Measurements from ENCODE around the gene KDM4D. TPM values are rescaled to one million over a fixed set of nuclear protein-coding genes. Genes with fewer than 3 reads are reported as not detected.
A peak's percentile ranks its signal among the peaks of the same experiment; 100 is the strongest.
"Not testable (repeated sequence)": the region's sequence is repeated elsewhere in the genome, so short reads cannot be mapped to it uniquely, and the experiment has no call there.

The KDM4D gene
- 0.48 and 0.84 TPM in 2 replicates for total RNA-seq

DNA sequence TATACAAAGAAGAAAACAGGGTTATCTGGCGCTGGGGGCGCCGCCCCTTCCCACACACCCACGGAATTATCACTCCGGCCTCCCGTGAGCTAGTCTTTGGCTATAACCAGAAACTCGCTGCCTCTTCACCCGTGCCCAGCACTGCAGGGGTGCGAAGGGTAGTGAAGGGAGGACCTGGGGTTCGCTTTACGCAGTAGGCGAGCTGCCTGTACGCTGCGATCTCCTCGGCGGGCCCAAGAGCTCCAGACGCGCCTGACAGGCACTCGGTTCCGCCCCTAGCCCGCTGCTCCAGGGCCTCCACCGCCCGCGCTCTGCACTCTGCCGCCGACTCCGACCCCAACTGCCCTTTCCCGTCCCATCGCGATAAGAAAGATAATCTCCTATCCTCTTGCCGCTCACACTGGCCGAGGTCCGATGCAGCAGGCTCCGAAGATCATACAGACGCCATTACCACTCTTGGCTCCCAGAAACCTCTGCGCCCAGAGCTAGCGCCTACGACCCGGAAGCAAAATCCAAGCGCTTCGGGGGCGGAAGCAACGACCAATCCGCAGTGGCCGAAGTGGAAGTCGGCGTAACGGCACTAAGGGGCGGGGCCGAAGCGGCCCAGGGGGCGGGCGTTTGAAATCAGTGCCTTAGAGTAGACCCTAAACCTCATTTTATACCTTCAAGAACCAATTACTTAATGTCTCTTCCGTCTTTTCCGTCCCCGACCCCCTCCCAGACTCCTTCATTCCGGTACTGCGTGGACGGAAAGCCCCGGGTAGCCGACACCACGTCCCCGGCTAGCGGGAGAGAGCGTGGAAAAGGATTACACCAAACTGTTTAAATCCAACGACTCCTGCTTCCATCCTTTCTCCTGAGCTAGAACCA lies at the start of gene KDM4D, which contains the start of gene CWC15:
Gene KDM4D, plus strand, starts transcription at position 611 of the 870 bp plus-strand sequence. CDS start 23,664 bp downstream, outside the sequence.
Gene CWC15, minus strand, starts transcription at position 458 of the 870 bp plus-strand sequence. CDS start 1,371 bp downstream, outside the sequence.
- Mint-ChIP-seq H3K4me3 (ENCODE audit: low read depth) (peak within 1 kb of the TSS; percentile 95), H3K9me3 (peaks cover 7% of the 10 kb centered on the region), H3K27me3 (ENCODE audit: low read depth) (no peaks in the 10 kb centered on the region), H3K36me3 (ENCODE audit: low read depth) (peaks cover 35% of the 10 kb centered on the region), H3K4me1 (ENCODE audit: low read depth) (peaks cover 28% of the 10 kb centered on the region), H3K27ac (peak within 1 kb of the TSS; percentile 91)
- intact Hi-C loops (cut with micrococcal nuclease), result loop anchor here (1.0 to 10.0 kb wide), 7 partner anchors 95 to 839 kb away; partner anchors contain the start of genes FAM76B and SESN3
- DNase-seq (ENCODE audit: low spot score), result peak; percentile 91

DNA sequence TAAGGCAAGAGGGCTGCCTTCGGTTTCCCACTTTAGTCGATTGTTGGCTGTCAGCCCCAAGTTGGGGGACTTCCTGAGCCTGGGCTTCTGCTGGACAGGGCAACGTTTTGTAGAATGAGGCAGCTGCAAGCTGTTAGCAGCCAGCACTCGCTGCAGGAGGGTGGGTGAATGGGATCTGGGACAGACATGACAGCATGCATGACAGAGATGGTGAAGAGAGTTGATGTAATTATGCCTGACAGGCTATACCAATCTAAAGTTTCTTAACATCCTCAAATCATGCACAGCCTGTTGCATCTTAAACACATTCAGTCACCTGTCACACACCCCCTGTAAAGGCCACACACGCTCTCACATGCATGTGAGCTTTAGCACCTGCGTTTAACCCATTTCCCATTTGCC lies 49.3 kb upstream of the KDM4D start:
- H3K4me1 Mint-ChIP-seq (ENCODE audit: low read depth), result peaks cover 22% of the 10 kb centered on the region
- no peak overlapping the region for H3K4me3 Mint-ChIP-seq (ENCODE audit: low read depth)
- H3K9me3 Mint-ChIP-seq, result peaks cover 14% of the 10 kb centered on the region
- no peak for DNase-seq (ENCODE audit: low spot score)
- peaks cover 1% of the 10 kb centered on the region for H3K27me3 Mint-ChIP-seq (ENCODE audit: low read depth)
- intact Hi-C loops (cut with micrococcal nuclease), result no loop called here
- no peak overlapping the region for H3K27ac Mint-ChIP-seq
- peaks cover 14% of the 10 kb centered on the region for H3K36me3 Mint-ChIP-seq (ENCODE audit: low read depth)

DNA sequence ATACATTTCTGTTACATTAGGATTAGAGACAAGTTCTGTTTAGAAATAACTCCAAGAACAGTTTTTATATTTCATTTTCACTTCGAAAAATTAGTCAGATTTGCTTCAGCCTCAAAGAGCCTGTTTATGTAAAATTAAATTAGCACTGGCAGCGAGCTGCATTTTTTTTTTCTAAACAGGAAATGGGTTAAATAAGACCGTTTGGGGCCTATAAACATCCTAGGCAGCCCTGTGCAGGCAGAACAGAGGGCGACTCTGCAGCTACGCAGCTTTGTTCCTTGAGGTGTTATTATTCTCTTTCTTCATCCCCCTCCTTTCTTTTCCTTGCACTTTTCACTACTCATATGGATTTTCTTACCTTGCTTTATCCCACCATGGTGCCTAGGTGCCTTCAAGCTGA lies 48.9 kb upstream of the KDM4D start:
- intact Hi-C loops (cut with micrococcal nuclease), result no loop called here
- no peak overlapping the region for H3K4me3 Mint-ChIP-seq (ENCODE audit: low read depth)

DNA sequence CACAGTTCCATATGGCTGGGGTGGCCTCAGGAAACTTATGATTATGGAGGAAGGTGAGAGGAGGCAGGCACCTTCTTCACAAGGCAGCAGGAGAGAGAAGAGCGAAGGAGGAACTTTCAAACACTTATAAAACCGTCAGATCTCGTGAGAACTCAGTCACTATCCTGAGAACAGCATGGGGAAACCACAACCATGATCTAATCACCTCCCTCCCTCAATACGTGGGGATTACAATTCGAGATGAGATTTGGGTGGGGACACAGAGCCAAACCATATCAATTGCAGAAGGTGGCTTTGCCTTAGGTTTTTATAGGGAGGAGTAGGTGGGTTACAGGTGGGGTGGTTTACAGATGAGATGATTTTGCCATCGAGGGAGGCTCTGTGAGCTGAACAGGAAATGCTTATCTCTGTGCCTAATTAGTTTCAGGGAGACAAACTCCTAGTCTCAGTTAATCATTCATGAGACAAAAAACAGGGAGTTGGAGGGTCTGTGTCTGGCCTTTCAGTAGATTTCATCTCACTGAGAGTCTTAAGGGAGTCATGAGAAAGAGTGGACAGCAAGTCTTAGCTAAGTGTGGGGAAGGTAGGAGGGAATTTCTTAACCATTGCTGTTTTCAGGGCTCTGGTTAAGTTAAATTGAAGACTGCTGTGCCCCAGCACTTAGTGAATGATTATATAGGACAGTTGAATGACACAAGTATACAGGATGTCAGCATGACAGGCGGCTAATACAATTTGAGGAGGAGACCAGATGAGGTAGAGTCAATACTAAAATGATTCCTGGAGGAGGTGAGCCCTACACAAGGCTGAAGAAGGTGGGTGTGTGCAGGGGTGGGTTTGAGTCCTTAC lies 47.9 kb upstream of the KDM4D start:
- intact Hi-C loops (cut with micrococcal nuclease), result no loop called here
- H3K36me3 Mint-ChIP-seq (ENCODE audit: low read depth), result peaks cover 14% of the 10 kb centered on the region
- peak overlapping the region; percentile 31 for H3K27ac Mint-ChIP-seq
- H3K4me3 Mint-ChIP-seq (ENCODE audit: low read depth), result no peak overlapping the region
- peaks cover 14% of the 10 kb centered on the region for H3K9me3 Mint-ChIP-seq
- no peak for DNase-seq (ENCODE audit: low spot score)
- peaks cover 5% of the 10 kb centered on the region for H3K27me3 Mint-ChIP-seq (ENCODE audit: low read depth)
- peaks cover 22% of the 10 kb centered on the region for H3K4me1 Mint-ChIP-seq (ENCODE audit: low read depth)

More for the DNA sequence above, 48.9 kb upstream of the KDM4D start:
- Mint-ChIP-seq H3K4me1 (ENCODE audit: low read depth) (peaks cover 22% of the 10 kb centered on the region), H3K27ac (peak overlapping the region; percentile 31), H3K36me3 (ENCODE audit: low read depth) (peaks cover 14% of the 10 kb centered on the region), H3K9me3 (peaks cover 14% of the 10 kb centered on the region), H3K27me3 (ENCODE audit: low read depth) (peaks cover 1% of the 10 kb centered on the region)
- no peak for DNase-seq (ENCODE audit: low spot score)

DNA sequence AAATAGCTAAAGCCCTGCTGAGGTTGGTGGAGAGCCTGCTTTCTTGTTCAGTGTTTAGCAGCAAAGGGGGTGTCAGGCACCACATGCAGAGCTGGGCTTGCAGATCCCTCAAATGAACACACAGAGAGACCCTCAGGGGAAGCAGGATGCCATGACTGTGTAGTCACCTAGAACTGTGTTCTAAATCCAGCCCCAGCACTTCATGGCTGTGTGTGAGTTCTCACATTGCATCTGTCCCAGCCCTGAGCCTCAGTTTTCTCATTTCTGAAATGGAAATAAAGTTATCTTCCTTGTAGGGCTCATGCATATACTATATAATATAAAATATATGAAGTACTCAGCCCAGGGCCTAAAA lies 47.3 kb upstream of the KDM4D start:
- Mint-ChIP-seq H3K4me1 (ENCODE audit: low read depth) (peaks cover 22% of the 10 kb centered on the region), H3K9me3 (peaks cover 14% of the 10 kb centered on the region), H3K27ac (no peak overlapping the region), H3K27me3 (ENCODE audit: low read depth) (peaks cover 5% of the 10 kb centered on the region), H3K36me3 (ENCODE audit: low read depth) (peaks cover 14% of the 10 kb centered on the region), H3K4me3 (ENCODE audit: low read depth) (no peak overlapping the region)
- DNase-seq (ENCODE audit: low spot score), result no peak
- intact Hi-C loops (cut with micrococcal nuclease), result no loop called here

DNA sequence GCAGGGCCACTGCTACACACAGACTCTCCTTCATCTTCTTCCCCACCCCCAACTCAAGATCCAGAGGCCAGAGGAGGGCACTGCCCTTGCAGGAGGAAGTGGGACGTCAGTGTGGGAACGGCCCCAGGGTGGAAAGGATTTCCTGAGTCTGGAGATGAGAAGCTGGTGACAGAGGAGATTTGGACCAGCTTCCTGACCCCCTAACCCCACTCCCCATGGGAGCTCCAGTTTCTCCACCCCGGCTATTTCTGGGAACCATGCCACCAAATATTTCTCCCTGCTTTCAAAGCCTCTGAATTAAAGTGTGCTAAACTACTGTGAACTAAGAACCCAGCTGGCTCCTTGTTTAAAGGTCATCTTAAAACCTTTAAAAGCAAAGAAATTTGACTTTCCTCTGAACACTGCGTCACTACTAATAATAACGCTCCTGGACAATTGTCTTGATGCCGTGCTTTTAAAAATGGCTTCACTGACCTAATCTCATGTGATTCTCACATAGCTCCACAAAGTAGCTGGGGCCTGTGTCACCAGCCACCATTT lies 46.7 kb upstream of the KDM4D start:
- H3K4me1 Mint-ChIP-seq (ENCODE audit: low read depth), result peaks cover 22% of the 10 kb centered on the region
- peaks cover 14% of the 10 kb centered on the region for H3K36me3 Mint-ChIP-seq (ENCODE audit: low read depth)
- H3K27ac Mint-ChIP-seq, result no peak overlapping the region
- intact Hi-C loops (cut with micrococcal nuclease), result no loop called here
- no peak overlapping the region for H3K4me3 Mint-ChIP-seq (ENCODE audit: low read depth)
- H3K9me3 Mint-ChIP-seq, result peaks cover 14% of the 10 kb centered on the region
- H3K27me3 Mint-ChIP-seq (ENCODE audit: low read depth), result peaks cover 4% of the 10 kb centered on the region
- DNase-seq (ENCODE audit: low spot score), result no peak

DNA sequence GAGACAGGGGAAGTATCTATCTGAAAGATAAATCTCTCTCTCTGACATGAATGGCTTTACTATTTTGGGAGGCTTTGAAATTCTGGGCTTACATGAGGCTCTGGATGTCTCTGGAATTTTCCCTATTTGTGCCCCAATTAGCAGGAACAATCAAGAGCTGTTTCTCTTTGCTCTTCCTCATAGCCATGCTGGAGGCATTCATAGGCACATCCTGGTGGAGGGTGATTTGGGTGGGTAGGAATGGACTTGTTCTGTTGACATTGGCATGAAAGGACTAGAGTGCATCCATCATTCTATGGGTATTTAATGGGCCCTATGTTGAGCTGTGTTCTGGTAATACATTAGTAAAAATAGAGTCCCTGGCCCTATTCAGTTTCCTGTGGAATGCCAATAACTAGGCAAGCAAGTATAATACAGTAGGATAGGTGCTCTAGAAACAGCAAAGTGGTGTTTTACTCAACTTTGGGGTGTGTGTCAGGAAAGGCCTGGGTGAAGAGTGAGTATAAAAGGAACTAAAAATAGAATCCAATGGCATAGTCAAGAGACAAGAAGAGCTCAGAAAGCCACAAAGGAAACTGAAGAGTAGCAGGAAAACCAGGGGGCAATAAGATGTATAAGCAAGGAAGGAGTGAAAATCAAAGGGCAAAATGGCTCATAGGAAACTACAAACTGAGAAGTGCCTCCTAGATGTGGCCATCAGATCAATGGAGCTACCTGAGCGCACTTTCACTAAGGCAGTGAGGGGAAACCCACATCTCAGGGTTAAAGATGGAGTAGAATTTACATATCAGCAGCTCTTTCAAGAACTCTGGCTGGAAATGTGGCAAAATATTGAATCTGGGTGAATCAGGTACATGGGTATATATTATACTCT lies 45.2 kb upstream of the KDM4D start:
- DNase-seq (ENCODE audit: low spot score), result no peak
- Mint-ChIP-seq H3K36me3 (ENCODE audit: low read depth) (peaks cover 14% of the 10 kb centered on the region), H3K4me1 (ENCODE audit: low read depth) (peaks cover 22% of the 10 kb centered on the region), H3K27me3 (ENCODE audit: low read depth) (peaks cover 4% of the 10 kb centered on the region), H3K9me3 (peaks cover 18% of the 10 kb centered on the region), H3K27ac (no peak overlapping the region), H3K4me3 (ENCODE audit: low read depth) (no peak overlapping the region)
- intact Hi-C loops (cut with micrococcal nuclease), result no loop called here

DNA sequence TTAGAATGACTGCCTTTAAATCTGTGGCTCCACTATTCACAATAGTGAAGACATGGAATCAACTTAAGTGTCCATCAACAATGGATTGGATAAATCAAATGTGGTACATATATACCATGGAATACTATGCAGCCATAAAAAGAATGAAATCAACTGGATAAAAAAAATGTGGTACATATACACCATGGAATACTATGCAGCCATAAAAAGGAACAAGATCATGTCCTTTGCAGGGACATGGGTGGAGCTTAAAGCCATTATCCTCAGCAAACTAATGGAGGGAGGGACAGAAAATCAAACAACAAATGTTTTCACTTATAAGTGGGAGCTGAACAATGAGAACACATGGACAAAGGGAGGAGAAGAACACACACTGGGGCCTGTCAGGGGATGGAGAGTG lies 41.4 kb upstream of the KDM4D start:
- H3K9me3 Mint-ChIP-seq; H3K27me3 Mint-ChIP-seq (ENCODE audit: low read depth); DNase-seq (ENCODE audit: low spot score); intact Hi-C loops (cut with micrococcal nuclease); H3K27ac Mint-ChIP-seq; H3K36me3 Mint-ChIP-seq (ENCODE audit: low read depth); H3K4me3 Mint-ChIP-seq (ENCODE audit: low read depth): not testable (repeated sequence)
- H3K4me1 Mint-ChIP-seq (ENCODE audit: low read depth), result peaks cover 16% of the 10 kb centered on the region

DNA sequence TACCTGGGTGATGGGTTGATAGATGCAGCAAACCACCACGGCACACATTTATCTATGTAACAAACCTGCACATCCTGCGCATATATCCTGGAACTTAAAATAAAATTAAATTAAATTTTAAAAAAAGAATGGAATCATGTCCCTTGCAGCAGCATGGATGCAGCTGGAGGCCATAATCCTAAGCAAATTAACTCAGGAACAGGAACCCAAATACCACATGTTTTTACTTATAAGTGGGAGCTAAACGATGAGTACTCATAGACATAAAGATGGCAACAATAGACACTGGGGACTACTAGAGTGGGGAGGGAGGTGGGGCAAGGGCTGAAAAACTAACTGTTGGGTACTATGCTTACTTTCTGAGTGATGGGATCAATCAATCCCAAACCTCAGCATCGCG lies 41.0 kb upstream of the KDM4D start:
- intact Hi-C loops (cut with micrococcal nuclease), result no loop called here
- H3K27me3 Mint-ChIP-seq (ENCODE audit: low read depth), result peaks cover 7% of the 10 kb centered on the region
- H3K27ac Mint-ChIP-seq, result no peak overlapping the region

DNA sequence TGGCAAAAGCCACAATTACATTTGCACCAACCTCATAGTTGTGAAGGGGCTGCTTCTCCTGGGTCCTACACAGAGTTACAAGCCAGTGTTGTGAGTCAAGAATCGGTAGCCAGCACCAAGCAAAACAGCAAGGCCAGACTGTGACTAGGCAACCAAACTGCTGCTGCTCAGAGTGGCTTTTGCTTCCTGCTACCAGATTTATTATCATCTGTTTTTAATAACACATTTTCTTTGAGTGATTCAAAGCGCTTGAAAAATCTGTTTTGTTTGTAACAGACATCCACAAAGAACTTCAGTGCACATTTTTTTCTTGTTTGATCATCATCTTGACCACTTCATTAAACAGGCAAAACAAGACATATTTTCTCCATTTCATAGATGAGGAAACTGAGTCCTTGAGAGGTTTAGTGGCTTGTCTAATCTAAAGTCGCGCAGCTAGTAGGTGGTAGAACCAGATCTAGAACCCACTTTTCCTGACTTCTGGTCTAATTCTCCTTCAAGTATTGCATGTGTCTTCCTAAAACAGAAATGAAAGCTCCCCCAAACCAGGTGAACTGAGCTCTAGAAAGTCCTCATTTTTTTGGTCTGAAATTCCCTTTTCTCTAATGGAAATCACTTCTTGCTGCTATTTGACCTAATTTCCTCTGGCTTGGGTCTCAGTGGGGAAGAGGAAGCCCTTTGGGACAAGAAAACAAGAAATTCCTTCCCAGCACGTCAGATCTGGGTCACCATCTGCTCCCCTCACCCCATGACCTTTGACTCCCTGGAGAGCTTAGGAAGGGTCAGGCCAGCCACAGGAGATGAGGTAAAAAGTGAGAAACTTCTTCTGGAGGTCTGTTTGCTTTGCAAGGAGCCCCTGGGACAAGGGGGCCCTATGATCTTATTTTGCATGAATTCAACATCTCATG lies 40.0 kb upstream of the KDM4D start:
- H3K27ac Mint-ChIP-seq, result no peak overlapping the region
- H3K4me1 Mint-ChIP-seq (ENCODE audit: low read depth), result peaks cover 13% of the 10 kb centered on the region
- intact Hi-C loops (cut with micrococcal nuclease), result no loop called here
- H3K9me3 Mint-ChIP-seq, result peaks cover 4% of the 10 kb centered on the region
- H3K36me3 Mint-ChIP-seq (ENCODE audit: low read depth), result no peaks in the 10 kb centered on the region
- DNase-seq (ENCODE audit: low spot score), result no peak
- no peak overlapping the region for H3K4me3 Mint-ChIP-seq (ENCODE audit: low read depth)
- H3K27me3 Mint-ChIP-seq (ENCODE audit: low read depth), result peaks cover 7% of the 10 kb centered on the region

More for the DNA sequence above, 41.0 kb upstream of the KDM4D start:
- H3K4me1 Mint-ChIP-seq (ENCODE audit: low read depth), result peaks cover 16% of the 10 kb centered on the region
- no peaks in the 10 kb centered on the region for H3K36me3 Mint-ChIP-seq (ENCODE audit: low read depth)
- peaks cover 4% of the 10 kb centered on the region for H3K9me3 Mint-ChIP-seq
- DNase-seq (ENCODE audit: low spot score), result no peak
- H3K4me3 Mint-ChIP-seq (ENCODE audit: low read depth), result no peak overlapping the region

DNA sequence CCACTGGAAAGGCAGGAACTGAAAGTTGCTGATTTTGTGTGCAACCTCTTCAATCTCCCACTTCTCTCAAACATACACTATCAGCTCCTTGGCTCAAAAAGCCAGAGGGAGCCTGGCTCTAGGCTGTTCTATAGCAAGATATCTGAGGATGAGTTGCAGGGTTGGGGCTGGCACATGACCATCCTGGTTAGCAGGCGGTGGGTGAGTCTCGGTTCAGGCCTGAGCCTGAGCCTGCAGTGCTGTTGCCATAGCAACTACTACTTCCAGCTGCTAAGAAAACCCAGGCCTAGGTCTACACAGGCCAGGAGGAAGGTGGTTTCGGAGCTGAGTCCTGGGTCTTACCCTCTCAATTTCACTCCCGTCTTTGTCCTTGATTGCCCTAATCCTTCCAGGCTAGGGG lies 39.1 kb upstream of the KDM4D start:
- Mint-ChIP-seq H3K36me3 (ENCODE audit: low read depth) (no peaks in the 10 kb centered on the region), H3K27me3 (ENCODE audit: low read depth) (peaks cover 7% of the 10 kb centered on the region), H3K9me3 (peaks cover 4% of the 10 kb centered on the region), H3K4me3 (ENCODE audit: low read depth) (no peak overlapping the region), H3K27ac (no peak overlapping the region), H3K4me1 (ENCODE audit: low read depth) (peaks cover 12% of the 10 kb centered on the region)
- intact Hi-C loops (cut with micrococcal nuclease), result no loop called here
- DNase-seq (ENCODE audit: low spot score), result no peak

Data from activated T-helper 2 cell treated with anti-CD3 and anti-CD28 coated beads, Interferon-gamma antibody, Interleukin-2, Interleukin-4, amounts not matched to agents 10 μg/mL and 5 μg/mL and 100 μg/mL, durations not matched to agents 14 hours and 24 hours and 36 hours (primary cell).